Gastrocnemius medialis (tissue), 4 donors: ENCODE data around the gene FRZB. TPM values are rescaled to one million over a fixed set of nuclear protein-coding genes. Genes with fewer than 3 reads are reported as not detected.

Source experiments
- ATAC-seq, 2 donors: fragments of 150-250 bp; one replicate each; pipeline ENCODE4 v1.9.1; 2016
- DNase-seq, 2 donors: peaks; one replicate each; pipeline ENCODE4 v3.0.0-alpha.2; 2019
- H3K27ac ChIP-seq, 4 donors: fragments of 200-600 bp; sonication (generic); 1 replicate in 1 of 4; 2 replicates in 3 of 4; pipeline ENCODE4 v1.5.1; 2016 to 2018; ENCODE audit warnings: mild to moderate bottlenecking in 2 of 4, moderate library complexity in 1 of 4
- H3K27me3 ChIP-seq, 3 donors: fragments of 200-600 bp; sonication (generic) in 2 of 3; 1 replicate in 1 of 3; 2 replicates in 2 of 3; pipeline versions ENCODE4 v1.5.1 to v1.6.0; 2016 to 2019; ENCODE audit warnings: mild to moderate bottlenecking in 1 of 3, moderate library complexity in 1 of 3
- H3K36me3 ChIP-seq, 2 donors: fragments of 200-600 bp; sonication (generic) in 1 of 2; one replicate each; pipeline ENCODE4 v1.5.1; 2017 to 2018
- H3K4me1 ChIP-seq, 2 donors: fragments of 200-600 bp; sonication (generic) in 1 of 2; one replicate each; pipeline ENCODE4 v1.5.1; 2016 to 2017; ENCODE audit warnings: mild to moderate bottlenecking in 2 of 2
- H3K4me3 ChIP-seq, 4 donors: fragments of 200-600 bp; sonication (generic) in 3 of 4; 1 replicate in 1 of 4; 2 replicates in 3 of 4; pipeline ENCODE4 v1.5.1; 2016 to 2019; ENCODE audit warnings: mild to moderate bottlenecking in 2 of 4
- H3K9me3 ChIP-seq, 3 donors: fragments of 200-600 bp; sonication (generic) in 2 of 3; 1 replicate in 1 of 3; 2 replicates in 2 of 3; pipeline ENCODE4 v1.5.1; 2016 to 2019
- CTCF ChIP-seq, 5 experiments: fragments of 450-650 bp in 3 of 5; fragments of 200-600 bp in 2 of 5; sonication (generic) in 2 of 5; IDR thresholded peaks in 4 of 5; conservative IDR thresholded peaks in 1 of 5; 1 replicate in 4 of 5; 2 replicates in 1 of 5; pipeline ENCODE4 v1.5.1; 2016 to 2019; ENCODE audit warnings: antibody characterized with exemption in 5 of 5, mild to moderate bottlenecking in 3 of 5, moderate library complexity in 3 of 5
- POLR2A ChIP-seq, 2 donors: fragments of 450-650 bp; IDR thresholded peaks; one replicate each; pipeline ENCODE4 v1.6.1; 2017; ENCODE audit warnings: antibody characterized with exemption in 2 of 2, mild to moderate bottlenecking in 2 of 2, moderate library complexity in 2 of 2
- in situ Hi-C, 4 donors: fragments of 200-750 bp; cut with MboI; loops; one replicate each; pipeline versions ENCODE4 v1.15.0 to v1.8.0; 2017; ENCODE audit warnings: low sequenced_read_pairs in 4 of 4
- intact Hi-C: fragments of 100-400 bp; cut with DNase I; formaldehyde crosslinking; loops from one replicate; pipeline ENCODE4 v1.15.1; 2023; ENCODE audit warnings: low total_unique reads
- total RNA-seq, 4 donors: library from RNA; depleted of rRNA; stranded (reverse); fragments of >200 nt; gene quantifications; one replicate each; pipeline versions ENCODE4 v1.1.0 to v1.2.3, GENCODE V29; 2016

FRZB gene
- total RNA-seq, 4 donors from 2014 or later: 1.3 to 31.3 (median 4.3) TPM

- DNase-seq: no peak
- no peak overlapping the region for H3K27ac ChIP-seq
- no peaks in the 10 kb centered on the region for H3K9me3 ChIP-seq
- in situ Hi-C loops (no loop called here), intact Hi-C loops (no loop called here)
- no peaks in the 10 kb centered on the region for H3K36me3 ChIP-seq
- H3K27me3 ChIP-seq: no peaks in the 10 kb centered on the region
- H3K4me3 ChIP-seq: no peak overlapping the region
- ATAC-seq: no peak
- no peaks in the 10 kb centered on the region for H3K4me1 ChIP-seq
- TF ChIP-seq CTCF (IDR thresholded peaks at IDR 0.05 in 4 of 5, conservative IDR thresholded peaks at IDR 0.05 in 1 of 5) (no peak), POLR2A (IDR thresholded peaks at IDR 0.05) (no peak)
Observed at GRCh38 chr2:182792441-182792840, 74.0 kb downstream of the FRZB start.

- no peak overlapping the region for H3K4me3 ChIP-seq
- H3K4me1 ChIP-seq: no peaks in the 10 kb centered on the region
- DNase-seq (no peak), ATAC-seq (peak; percentile 54 to 78)
- H3K36me3 ChIP-seq: no peaks in the 10 kb centered on the region
- no peak overlapping the region for H3K27ac ChIP-seq
- H3K9me3 ChIP-seq: no peaks in the 10 kb centered on the region
- no peaks in the 10 kb centered on the region for H3K27me3 ChIP-seq
- peak; percentile 29 to 64 (median 59) for TF ChIP-seq CTCF (IDR thresholded peaks at IDR 0.05 in 4 of 5, conservative IDR thresholded peaks at IDR 0.05 in 1 of 5)
- TF ChIP-seq POLR2A (IDR thresholded peaks at IDR 0.05): no peak
- intact Hi-C loops: loop anchor here (1.0 kb wide), 1 partner anchor 196 kb away; no protein-coding TSS in a partner anchor
- in situ Hi-C loops: loop anchor here in 3 of 4 donors (5.0 to 10.0 kb wide), 2 partner anchors 198 to 200 kb away; no protein-coding TSS in a partner anchor
Observed at GRCh38 chr2:182784777-182785176, 81.7 kb downstream of the FRZB start.

- Histone ChIP-seq H3K4me3 (no peak overlapping the region), H3K27ac (no peak overlapping the region), H3K4me1 (no peaks in the 10 kb centered on the region), H3K27me3 (no peaks in the 10 kb centered on the region), H3K36me3 (no peaks in the 10 kb centered on the region), H3K9me3 (no peaks in the 10 kb centered on the region)
- ATAC-seq (peak in 1 of 2 donors; percentile 69), DNase-seq (no peak)
- intact Hi-C loops (loop anchor here (1.0 kb wide), 1 partner anchor 196 kb away; no protein-coding TSS in a partner anchor), in situ Hi-C loops (loop anchor here in 2 of 4 donors (10.0 kb wide), 1 partner anchor 201 kb away; no protein-coding TSS in a partner anchor)
- TF ChIP-seq POLR2A (IDR thresholded peaks at IDR 0.05) (no peak), CTCF (IDR thresholded peaks at IDR 0.05 in 4 of 5, conservative IDR thresholded peaks at IDR 0.05 in 1 of 5) (no peak)
Observed at GRCh38 chr2:182784058-182784706, 82.3 kb downstream of the FRZB start.

Other genes starting within 250 kb of the FRZB start
- 10 to 100 TPM; 13.6 to 33.6 (median 22.5) TPM for gene DNAJC10, start 150.4 kb downstream of the FRZB start, total RNA-seq
- 100 to 1,000 TPM; 152 to 303 (median 168) TPM for gene NCKAP1, start 171.8 kb upstream of the FRZB start, total RNA-seq
- gene DUSP19, start 212.1 kb upstream of the FRZB start, total RNA-seq: 1 to 10 TPM in 3 of 4 donors, under 1 TPM in 1; 0.47 to 5.9 (median 2.1) TPM